ENCODE results near the gene SNAPC3.

Gene SNAPC3

GRCh38 chr9:15475923-15476536 is 53.4 kb downstream of the SNAPC3 start:
- no peak overlapping the region for H3K4me3 ChIP-seq (ENCODE audit: low read length)
- no peak for TF ChIP-seq CTCF (conservative IDR thresholded peaks at IDR 0.05; ENCODE audit: low read length)
- no peak for DNase-seq (ENCODE audit: low read depth)

GRCh38 chr9:15480028-15480427 is 57.4 kb downstream of the SNAPC3 start:
- TF ChIP-seq CTCF (conservative IDR thresholded peaks at IDR 0.05; ENCODE audit: low read length) = no peak
- no peak for DNase-seq (ENCODE audit: low read depth)
- no peak overlapping the region for H3K4me3 ChIP-seq (ENCODE audit: low read length)

GRCh38 chr9:15482146-15482545 is 59.5 kb downstream of the SNAPC3 start:
- H3K4me3 ChIP-seq (ENCODE audit: low read length) = no peak overlapping the region
- no peak for TF ChIP-seq CTCF (conservative IDR thresholded peaks at IDR 0.05; ENCODE audit: low read length)
- peak; percentile 11 for DNase-seq (ENCODE audit: low read depth)

- no peak for DNase-seq (ENCODE audit: low read depth)
- TF ChIP-seq CTCF (conservative IDR thresholded peaks at IDR 0.05; ENCODE audit: low read length) = no peak
- H3K4me3 ChIP-seq (ENCODE audit: low read length) = no peak overlapping the region
Observed at GRCh38 chr9:15484802-15485201, 62.1 kb downstream of the SNAPC3 start.

- peak; percentile 23 for DNase-seq (ENCODE audit: low read depth)
Observed at GRCh38 chr9:15485836-15486666, 63.4 kb downstream of the SNAPC3 start.

GRCh38 chr9:15491950-15492349 is 69.3 kb downstream of the SNAPC3 start:
- DNase-seq (ENCODE audit: low read depth) = no peak
- H3K4me3 ChIP-seq (ENCODE audit: low read length) = no peak overlapping the region
- no peak for TF ChIP-seq CTCF (conservative IDR thresholded peaks at IDR 0.05; ENCODE audit: low read length)

More at GRCh38 chr9:15485836-15486666, 63.4 kb downstream of the SNAPC3 start:
- H3K4me3 ChIP-seq (ENCODE audit: low read length) = no peak overlapping the region
- peak; percentile 60 for TF ChIP-seq CTCF (conservative IDR thresholded peaks at IDR 0.05; ENCODE audit: low read length)
